GM19328 (cell line): ENCODE data around the gene AK8.
"Not testable (repeated sequence)": the region's sequence is repeated elsewhere in the genome, so short reads cannot be mapped to it uniquely, and the experiment has no call there.

Source experiments
- ATAC-seq: cut with Tn5 transposase; IDR thresholded peaks from one replicate; pipeline ENCODE4 v1.9.1; 2021; ENCODE audit warnings: mild to moderate bottlenecking, moderate library complexity; ENCODE audit not compliant: unreplicated experiment

Gene AK8

GRCh38 chr9:132721661-132722060 lies 156.4 kb downstream of the AK8 start:
- ATAC-seq: no peak

DNA sequence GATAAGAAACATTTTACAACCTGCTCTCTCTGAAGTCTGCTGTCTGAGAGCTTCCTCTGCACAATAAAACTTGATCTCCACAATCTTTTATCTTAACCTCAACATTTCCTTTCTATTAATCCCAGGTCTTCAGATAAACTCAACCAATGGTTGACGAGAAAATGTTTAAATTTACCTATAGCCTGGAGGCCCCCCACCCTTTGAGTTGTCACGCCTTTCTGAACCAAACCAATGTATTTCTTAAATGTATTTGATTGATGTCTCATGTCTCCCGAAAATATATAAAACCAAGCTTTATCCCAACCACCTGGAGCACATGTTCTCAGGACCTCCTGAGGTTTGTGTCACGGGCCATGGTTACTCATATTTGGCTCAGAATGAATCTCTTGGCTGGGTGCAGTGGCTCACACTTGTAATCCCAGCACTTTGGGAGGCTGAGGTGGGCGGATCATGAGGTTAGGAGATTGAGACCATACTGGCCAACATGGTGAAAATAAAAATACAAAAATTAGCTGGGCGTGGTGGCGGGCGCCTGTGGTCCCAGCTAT lies 159.6 kb downstream of the AK8 start:
- not testable (repeated sequence) for ATAC-seq

GRCh38 chr9:132717326-132717945 lies 160.6 kb downstream of the AK8 start:
- ATAC-seq: no peak

- ATAC-seq: no peak
Observed at GRCh38 chr9:132716007-132716406, 162.1 kb downstream of the AK8 start.

- no peak for ATAC-seq
Observed at GRCh38 chr9:132712753-132713152, 165.3 kb downstream of the AK8 start.

- no peak for ATAC-seq
Observed at GRCh38 chr9:132711846-132712245, 166.2 kb downstream of the AK8 start.

- not testable (repeated sequence) for ATAC-seq
Observed at GRCh38 chr9:132711152-132711551, 166.9 kb downstream of the AK8 start.

GRCh38 chr9:132710333-132710732 lies 167.8 kb downstream of the AK8 start:
- no peak for ATAC-seq

DNA sequence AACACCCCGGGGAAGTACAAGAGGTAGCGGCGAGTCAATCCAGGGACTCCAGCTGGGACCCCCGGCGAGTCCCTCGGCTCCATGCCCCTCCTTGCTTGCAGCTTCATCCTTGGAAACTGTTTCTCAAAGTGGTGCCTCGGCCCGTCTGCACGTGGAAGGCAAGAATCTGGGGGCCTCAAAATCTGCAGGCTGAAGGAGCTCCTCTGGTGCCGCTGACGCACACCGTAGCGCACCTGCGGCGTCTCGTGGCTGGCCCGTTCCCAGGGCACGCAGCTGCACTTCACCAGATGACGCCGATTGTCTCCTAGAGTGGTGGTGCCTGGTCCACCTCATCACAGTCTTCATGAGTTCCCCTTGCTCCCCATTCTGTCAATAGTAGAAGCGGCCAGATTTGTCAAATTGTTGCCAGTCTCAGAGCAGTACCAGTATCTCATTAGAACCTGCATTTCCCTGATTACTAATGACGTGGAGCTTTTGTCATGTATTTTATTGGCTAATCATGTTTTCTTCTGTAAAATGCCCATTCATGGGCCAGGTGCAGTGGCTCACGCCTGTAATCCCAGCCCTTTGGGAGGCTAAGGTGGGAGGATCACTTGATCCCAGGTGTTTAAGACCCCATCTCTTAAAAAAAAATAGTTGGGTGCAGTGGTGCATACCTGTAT lies 169.2 kb downstream of the AK8 start:
- ATAC-seq: no peak

DNA sequence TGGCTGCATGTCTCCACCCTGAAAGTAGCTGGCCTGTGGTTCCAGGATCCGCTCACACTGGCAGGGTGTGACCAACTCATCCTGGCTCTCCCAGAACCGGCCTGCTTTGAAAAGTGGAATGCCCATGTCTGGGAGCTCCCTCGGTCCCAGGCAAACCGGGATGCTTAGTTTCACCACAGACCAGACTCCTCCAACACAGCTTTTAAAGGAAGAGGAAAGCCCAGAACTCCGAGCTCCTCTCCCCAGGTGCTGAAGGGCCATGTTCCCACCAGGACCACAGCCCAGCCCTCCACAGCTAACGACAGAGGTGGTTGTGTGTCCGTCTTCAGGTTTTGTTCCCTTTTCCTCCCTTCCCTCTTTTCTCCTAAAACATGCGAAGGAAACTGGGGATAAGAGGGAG lies 169.8 kb downstream of the AK8 start:
- ATAC-seq: no peak

DNA sequence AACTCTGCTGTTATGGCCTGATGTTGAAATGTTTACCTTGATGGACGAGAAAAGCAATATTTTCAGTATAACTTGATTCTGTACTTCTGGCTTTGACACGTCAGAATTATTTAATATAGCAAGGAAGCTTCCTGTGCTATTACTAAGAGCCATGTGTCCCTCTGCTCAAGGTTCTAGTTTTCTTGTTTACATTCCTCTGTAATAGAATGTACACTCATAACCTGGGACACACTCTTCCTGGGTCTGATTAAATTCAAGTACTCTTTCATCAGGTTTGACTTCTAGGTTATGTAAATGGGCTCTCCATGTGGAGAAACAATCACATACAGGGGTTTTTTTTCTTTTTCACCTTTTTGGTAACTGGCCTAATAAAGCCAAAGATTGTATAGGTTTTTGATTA lies 174.7 kb downstream of the AK8 start:
- no peak for ATAC-seq

- no peak for ATAC-seq
Observed at GRCh38 chr9:132702254-132702653, 175.8 kb downstream of the AK8 start.

DNA sequence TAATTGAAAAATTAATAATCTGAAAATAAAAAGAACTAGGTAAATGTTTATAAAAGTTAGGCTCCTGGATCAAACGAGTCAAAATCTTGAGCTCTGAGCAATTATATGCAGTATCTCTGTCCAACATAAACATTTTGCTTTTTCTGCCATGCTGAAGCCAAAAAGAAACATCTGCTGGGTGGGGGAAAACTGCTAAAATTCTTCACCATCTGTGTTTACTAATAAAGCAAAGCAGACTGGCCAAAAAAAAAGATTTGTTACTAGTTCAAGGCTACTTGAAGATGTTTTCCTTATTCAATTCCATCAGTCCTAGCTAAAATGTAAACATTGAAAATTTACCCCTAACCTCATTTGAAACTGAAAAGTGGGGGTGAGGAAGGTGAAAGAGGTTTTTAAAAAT lies 178.1 kb downstream of the AK8 start:
- ATAC-seq: no peak

DNA sequence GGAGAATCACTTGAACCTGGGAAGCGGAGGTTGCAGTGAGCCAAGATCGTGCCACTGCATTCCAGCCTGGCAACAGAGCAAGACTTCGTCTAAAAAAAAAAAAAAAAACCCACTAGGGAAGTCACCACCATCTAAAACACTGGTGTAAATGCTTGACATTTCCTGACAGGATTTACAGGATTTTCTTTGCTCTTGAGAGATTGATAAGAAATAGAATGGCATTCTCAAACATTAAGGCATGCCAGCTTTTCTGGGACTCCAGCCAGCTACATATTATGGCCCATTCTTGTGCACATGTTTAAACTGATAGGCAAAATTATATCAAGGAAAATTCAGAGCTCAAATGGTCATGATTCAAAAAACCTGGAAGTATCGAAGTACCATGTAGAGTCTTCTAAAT lies 179.1 kb downstream of the AK8 start:
- ATAC-seq: no peak

DNA sequence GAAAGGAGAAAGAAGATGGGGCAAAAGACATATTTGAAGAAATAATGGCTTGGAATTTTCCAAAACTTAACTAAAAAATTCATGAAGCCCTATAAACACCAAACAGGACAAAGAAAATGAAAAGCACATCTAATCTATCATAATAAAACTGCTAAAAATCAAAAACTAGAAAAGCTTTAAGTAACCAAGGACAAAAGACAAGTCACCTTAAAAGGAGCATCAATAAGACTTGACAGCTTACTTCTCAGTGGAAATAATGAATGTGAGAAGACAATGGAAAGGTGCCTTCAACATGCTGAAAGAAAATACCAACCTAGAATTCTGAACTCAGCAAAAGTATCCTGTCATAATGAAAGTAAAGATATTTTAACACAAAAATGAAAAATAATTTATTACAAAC lies 180.9 kb downstream of the AK8 start:
- no peak for ATAC-seq

- ATAC-seq: no peak
Observed at GRCh38 chr9:132694144-132694543, 183.9 kb downstream of the AK8 start.

GRCh38 chr9:132690696-132691095 lies 187.4 kb downstream of the AK8 start:
- no peak for ATAC-seq

DNA sequence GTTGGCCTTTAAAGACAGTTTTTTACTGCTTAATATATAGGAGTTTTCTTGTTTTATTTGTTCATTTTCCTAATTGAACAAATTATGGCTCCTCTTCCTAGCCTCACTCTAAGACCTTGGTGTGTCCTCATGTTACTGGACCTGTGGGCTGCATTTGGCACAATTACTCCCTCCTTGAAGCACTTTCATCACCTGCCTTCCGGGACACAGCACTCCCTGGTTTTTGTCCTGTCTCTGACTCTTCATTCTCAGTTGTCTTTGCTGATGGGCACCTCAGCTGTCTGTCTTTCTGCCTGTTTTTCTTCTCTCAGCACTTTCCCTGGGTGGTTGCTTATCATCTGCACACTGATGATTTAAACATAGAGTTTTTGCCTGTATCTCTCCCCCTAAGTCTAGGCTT lies 194.2 kb downstream of the AK8 start:
- no peak for ATAC-seq

- no peak for ATAC-seq
Observed at GRCh38 chr9:132681561-132681960, 196.5 kb downstream of the AK8 start.

DNA sequence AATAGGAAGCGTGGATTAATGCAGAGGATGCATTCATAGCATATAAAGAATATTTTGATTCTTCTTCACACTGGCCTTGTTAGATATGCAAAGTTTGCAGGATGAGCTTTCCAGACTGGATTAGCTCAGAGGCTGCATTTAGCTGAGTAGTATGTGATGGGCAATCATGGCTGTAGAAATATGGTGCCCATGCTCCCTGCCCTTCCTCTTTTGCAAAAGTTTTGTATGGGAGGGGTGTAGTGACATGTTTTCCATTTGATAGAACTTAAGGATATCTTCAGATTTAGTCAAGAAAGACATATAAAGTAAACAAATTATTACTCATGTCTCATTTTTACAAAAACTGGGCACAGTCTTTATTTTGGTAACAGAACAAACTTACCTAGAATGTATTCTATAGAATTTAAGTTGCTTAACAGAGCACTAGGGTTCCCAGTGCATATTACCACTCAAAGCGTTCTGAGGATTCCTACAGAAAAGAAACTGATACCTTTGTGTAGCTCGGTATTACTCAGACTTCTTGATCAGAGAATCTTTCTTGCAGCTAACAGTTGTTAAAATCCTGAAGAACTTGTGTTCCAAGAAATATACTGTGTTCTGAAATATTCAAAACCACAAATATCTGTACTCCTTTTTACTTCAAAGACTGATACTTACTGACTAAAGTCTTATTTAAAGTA lies 198.0 kb downstream of the AK8 start:
- ATAC-seq: no peak

DNA sequence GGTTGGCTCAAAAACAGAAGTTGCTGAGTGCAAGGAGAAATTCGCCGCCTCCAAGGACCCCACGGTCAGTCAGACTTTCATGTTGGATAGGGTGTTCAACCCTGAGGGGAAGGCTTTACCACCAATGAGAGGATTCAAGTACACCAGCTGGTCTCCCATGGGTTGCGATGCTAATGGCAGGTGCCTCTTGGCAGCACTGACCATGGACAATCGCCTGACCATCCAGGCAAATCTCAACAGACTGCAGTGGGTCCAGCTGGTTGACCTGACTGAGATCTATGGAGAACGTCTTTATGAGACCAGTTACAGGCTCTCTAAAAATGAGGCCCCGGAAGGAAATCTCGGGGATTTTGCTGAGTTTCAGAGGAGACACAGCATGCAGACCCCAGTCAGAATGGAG lies 200.1 kb downstream of the AK8 start:
- no peak for ATAC-seq
